Spleen (tissue), 7 donors: ENCODE data around the gene KIF6.

Source experiments
- CTCF ChIP-seq, 11 experiments: fragments of 200-600 bp in 7 of 11; fragments of 450-650 bp in 4 of 11; sonication (generic) in 4 of 11; IDR thresholded peaks in 8 of 11; conservative IDR thresholded peaks in 3 of 11; 1 replicate in 7 of 11; 2 replicates in 4 of 11; pipeline versions ENCODE4 v1.4.0 to v1.8.0; 2016 to 2021; ENCODE audit warnings: antibody characterized with exemption in 11 of 11, inconsistent platforms in 4 of 11, mild to moderate bottlenecking in 1 of 11
- POLR2A ChIP-seq, 3 donors: fragments of 450-650 bp; IDR thresholded peaks; one replicate each; pipeline ENCODE4 v1.5.1; 2017; ENCODE audit warnings: antibody characterized with exemption in 3 of 3, mild to moderate bottlenecking in 1 of 3
- POLR2AphosphoS5 ChIP-seq, 3 donors: sonication (generic); formaldehyde crosslinking; IDR thresholded peaks; one replicate each; pipeline ENCODE4 v1.5.1; 2017; ENCODE audit warnings: antibody characterized with exemption in 3 of 3
- donor health status: DM: no; HTN: no; CAD: no; lungs with moderate emphysema.
- donor health status: DM: no; HTN: no; CAD: no.
- donor health status: DM: no; HTN: no; CAD: no.

GRCh38 chr6:39471954-39472659 lies 253.1 kb downstream of the KIF6 start:
- no peak for TF ChIP-seq POLR2AphosphoS5 (IDR thresholded peaks at IDR 0.05)
- TF ChIP-seq CTCF (IDR thresholded peaks at IDR 0.05 in 8 of 11, conservative IDR thresholded peaks at IDR 0.05 in 3 of 11), result no peak
- no peak for TF ChIP-seq POLR2A (IDR thresholded peaks at IDR 0.05)
